ENCODE measurements around the gene GPHN.

GPHN gene

DNA sequence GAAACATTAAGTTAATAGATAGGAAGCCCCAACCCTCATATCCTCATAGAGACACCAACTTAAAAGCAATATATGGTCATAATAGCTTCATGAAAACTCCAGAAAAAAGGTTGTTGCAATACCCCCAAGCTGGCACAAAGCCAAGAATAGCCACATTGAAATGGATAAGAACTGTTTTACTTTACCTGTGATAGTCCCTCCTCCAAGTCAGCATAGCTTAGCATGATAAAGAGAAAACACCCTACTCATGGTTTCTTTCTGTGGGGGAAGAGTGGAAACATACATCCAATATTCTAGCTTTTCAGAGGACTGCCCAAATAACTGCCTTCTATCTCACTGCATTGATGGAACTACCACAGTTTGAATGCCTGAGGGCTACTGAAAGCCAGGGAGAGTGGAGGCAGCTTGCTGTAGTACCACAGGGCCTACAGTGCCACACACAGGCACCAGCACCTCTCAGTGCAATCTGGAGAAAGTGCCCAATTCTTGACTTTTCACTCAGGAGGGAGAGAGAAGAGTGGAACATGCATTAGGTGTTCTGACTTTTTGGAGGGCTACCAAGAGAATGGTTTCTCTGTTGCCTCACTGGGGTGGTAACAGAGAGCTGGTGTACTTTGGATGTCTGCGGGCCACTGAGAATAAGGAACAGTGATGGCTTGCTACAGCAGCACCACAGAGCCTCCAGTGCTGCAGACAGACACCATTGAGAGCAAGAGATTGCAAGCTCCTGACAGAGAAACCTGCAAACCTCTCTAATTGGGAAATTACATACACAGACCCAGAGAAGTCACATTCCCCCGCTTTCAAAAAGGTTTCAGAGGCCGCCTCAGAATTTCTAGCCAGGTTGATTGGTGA lies 524.2 kb downstream of the GPHN start:
- no peak for TF ChIP-seq SIN3A (IDR thresholded peaks at IDR 0.05; ENCODE audit: borderline replicate concordance, insufficient read depth, low read length)
- no peak for TF ChIP-seq REST (IDR thresholded peaks at IDR 0.05; ENCODE audit: insufficient read depth in 1 of 2, low read depth in 2 of 2, low read length in 2 of 2)
- no peak for TF ChIP-seq FOXP2 (optimal IDR thresholded peaks at IDR 0.05; ENCODE audit: borderline replicate concordance, extremely low read depth, extremely low read length, insufficient read depth)
- TF ChIP-seq TAF1 (IDR thresholded peaks at IDR 0.05; ENCODE audit: borderline replicate concordance, insufficient read depth, low read length): no peak
- no peak for TF ChIP-seq POLR2AphosphoS5 (IDR thresholded peaks at IDR 0.05; ENCODE audit: low read depth, low read length)

DNA sequence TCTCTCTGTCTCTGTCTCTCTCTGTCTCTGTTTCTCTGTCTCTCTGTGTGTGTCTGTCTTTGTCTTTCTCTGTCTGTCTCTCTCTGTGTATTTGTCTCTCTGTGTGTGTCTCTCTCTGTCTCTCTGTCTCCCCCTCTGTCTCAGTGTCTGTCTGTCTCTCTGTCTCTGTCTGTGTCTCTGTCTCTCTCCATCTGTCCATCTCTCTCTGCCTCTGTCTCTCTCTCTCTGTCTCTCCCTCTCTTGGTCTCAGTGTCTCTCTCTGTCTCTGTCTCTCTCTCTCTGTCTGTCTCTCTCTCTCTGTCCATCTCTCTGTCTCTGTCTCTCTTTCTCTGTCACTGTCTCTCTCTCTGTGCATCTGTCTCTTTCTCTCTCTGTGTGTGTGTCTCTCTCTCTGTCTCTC lies 537.5 kb downstream of the GPHN start:
- no peak for TF ChIP-seq POLR2AphosphoS5 (IDR thresholded peaks at IDR 0.05; ENCODE audit: low read depth, low read length)
- no peak for TF ChIP-seq TAF1 (IDR thresholded peaks at IDR 0.05; ENCODE audit: borderline replicate concordance, insufficient read depth, low read length)
- no peak for TF ChIP-seq REST (IDR thresholded peaks at IDR 0.05; ENCODE audit: insufficient read depth in 1 of 2, low read depth in 2 of 2, low read length in 2 of 2)
- no peak for TF ChIP-seq FOXP2 (optimal IDR thresholded peaks at IDR 0.05; ENCODE audit: borderline replicate concordance, extremely low read depth, extremely low read length, insufficient read depth)
- no peak for TF ChIP-seq SIN3A (IDR thresholded peaks at IDR 0.05; ENCODE audit: borderline replicate concordance, insufficient read depth, low read length)

GRCh38 chr14:67050896-67051295 lies 542.9 kb downstream of the GPHN start:
- TF ChIP-seq SIN3A (IDR thresholded peaks at IDR 0.05; ENCODE audit: borderline replicate concordance, insufficient read depth, low read length) (no peak), POLR2AphosphoS5 (IDR thresholded peaks at IDR 0.05; ENCODE audit: low read depth, low read length) (no peak), REST (IDR thresholded peaks at IDR 0.05; ENCODE audit: insufficient read depth in 1 of 2, low read depth in 2 of 2, low read length in 2 of 2) (no peak)

DNA sequence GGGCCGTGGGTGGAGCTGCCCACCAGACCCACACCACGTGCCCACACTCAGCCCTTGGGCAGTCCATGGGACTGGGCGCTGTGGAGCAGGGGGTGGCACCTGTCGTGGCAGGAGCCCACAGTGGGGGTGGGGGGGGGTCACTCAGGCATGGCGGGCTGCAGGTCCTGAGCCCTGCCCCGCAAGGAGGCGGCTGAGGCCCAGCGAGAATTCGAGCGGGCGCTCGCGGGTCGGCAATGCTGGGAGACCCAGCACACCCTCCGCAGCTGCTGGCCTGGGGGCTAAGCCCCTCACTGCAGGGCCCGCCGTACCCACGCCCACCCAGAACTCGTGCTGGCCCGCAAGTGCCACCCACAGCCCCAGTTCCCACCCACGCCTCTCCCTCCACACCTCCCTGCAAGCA lies 548.7 kb downstream of the GPHN start:
- TF ChIP-seq SIN3A (IDR thresholded peaks at IDR 0.05; ENCODE audit: borderline replicate concordance, insufficient read depth, low read length) (no peak), FOXP2 (optimal IDR thresholded peaks at IDR 0.05; ENCODE audit: borderline replicate concordance, extremely low read depth, extremely low read length, insufficient read depth) (no peak), REST (IDR thresholded peaks at IDR 0.05; ENCODE audit: insufficient read depth in 1 of 2, low read depth in 2 of 2, low read length in 2 of 2) (no peak), TAF1 (IDR thresholded peaks at IDR 0.05; ENCODE audit: borderline replicate concordance, insufficient read depth, low read length) (no peak), POLR2AphosphoS5 (IDR thresholded peaks at IDR 0.05; ENCODE audit: low read depth, low read length) (no peak)

All from PFSK-1 (cell line).